Right lobe of liver (tissue), 4 donors: Measurements from ENCODE around the gene NT5E.

Experiments
- CTCF ChIP-seq, 4 donors: fragments of 200-600 bp in 3 of 4; fragments of 450-650 bp in 1 of 4; IDR thresholded peaks; one replicate each; pipeline versions ENCODE4 v1.5.1 to v1.8.0; 2016 to 2022; ENCODE audit warnings: antibody characterized with exemption in 4 of 4, mild to moderate bottlenecking in 2 of 4
- POLR2A ChIP-seq: fragments of 450-650 bp; IDR thresholded peaks from one replicate; pipeline ENCODE4 v1.6.1; 2017; ENCODE audit warnings: antibody characterized with exemption, mild to moderate bottlenecking
- donor health status: DM: no; HTN: no; CAD: no.
- donor health status: DM: no; HTN: no; CAD: no.
- donor health status: DM: no; HTN: yes; CAD: no.

- TF ChIP-seq CTCF (IDR thresholded peaks at IDR 0.05), result no peak
- no peak for TF ChIP-seq POLR2A
These were observed 46.4 kb upstream of the NT5E start for GRCh38 chr6:85403331-85404015.
